HG02798 (cell line): ENCODE measurements around the gene XRCC6.
"Not testable (repeated sequence)": the region's sequence is repeated elsewhere in the genome, so short reads cannot be mapped to it uniquely, and the experiment has no call there.

ENCODE experiments used
- ATAC-seq: cut with Tn5 transposase; IDR thresholded peaks from one replicate; pipeline ENCODE4 v1.9.1; 2021; ENCODE audit warnings: mild to moderate bottlenecking; ENCODE audit not compliant: unreplicated experiment, poor library complexity

The XRCC6 gene

DNA sequence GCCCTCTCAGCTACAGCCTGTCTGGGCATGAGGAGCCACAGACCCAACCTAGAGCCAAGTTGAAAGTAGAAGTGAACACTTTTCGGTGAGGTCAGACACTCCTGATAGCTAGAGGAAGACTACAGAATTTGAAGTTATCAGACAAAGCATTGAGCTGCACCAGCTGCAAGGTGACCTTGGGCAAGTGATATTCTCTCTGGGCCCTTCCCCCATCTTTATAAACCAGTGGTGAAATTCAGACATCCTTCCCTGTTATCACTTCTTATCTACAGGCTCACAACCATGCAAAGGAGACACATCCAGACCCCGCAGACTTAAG, 23.5 kb upstream of the XRCC6 start:
- ATAC-seq = no peak

DNA sequence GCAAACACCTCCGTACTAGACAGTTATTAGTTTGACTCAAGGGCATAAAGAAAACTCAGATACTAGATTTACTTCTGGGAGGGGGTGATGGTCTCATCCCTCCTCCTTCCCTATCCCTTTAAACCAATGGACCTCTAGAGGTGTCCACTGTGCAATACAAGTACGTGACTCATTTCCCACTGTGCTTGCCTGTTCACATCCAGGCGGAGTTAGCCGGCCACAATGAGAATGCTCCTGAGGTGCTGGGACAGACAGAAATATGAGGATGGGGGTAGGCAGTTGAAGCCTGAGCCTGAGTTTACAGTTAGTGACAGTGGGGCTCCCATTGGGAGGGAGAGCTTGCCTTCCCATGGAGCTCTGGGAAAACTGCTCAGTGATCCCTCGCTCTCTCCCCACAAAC, 23.0 kb upstream of the XRCC6 start:
- ATAC-seq = no peak

DNA sequence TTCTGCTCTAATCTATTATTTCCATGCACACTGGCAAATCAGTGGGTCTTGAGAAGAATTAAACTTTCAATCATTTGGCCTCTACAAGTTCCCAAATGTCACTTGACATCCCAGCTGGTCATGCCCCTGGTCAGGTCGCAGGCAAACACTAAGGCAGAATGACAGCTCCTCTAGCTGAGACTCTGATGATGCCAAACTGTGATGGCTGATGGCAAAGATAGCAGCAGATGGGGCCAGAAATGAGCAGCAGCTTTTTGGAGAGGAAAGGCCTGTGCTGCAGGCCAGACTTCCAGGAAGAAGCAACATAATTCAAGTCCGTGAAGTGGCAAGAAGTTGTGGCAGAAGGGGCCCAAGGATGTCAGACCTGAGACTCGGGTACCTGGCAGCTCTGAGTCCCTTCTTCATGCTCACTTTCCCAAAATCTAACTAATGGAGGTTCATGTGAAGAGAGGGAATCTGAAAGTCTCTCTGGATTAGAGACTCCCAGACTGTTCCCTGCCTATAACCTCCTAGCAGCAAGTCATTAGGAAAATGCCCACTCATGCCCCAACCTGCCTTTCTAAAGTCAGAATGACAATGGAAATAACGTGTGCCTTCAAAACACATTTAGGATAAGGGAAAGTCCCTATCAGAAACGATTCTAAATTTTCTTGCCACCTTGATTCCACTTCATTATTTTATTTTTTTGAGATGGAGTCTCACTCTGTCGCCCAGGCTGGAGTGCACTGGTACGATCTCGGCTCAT, 22.0 kb upstream of the XRCC6 start:
- ATAC-seq = no peak

DNA sequence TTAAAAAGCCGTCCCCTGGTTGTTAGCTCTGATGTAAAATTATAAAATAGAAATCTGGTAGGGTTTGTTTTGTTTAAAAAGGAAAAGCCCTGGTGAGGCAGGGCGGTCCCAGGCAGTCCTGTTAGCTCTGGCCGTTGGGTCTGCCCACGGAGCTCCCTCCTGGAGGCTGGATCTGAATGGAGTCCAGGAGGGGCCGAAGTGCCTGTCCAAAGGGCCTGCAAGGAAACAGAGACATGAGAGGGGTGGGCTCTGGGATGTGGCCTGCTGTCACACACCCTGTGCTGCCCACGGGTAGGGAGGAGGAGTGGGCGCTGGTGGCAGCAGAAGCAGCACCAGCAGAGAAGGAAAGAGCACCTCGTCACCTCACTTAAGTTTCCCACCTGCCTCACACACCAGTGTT, 20.1 kb upstream of the XRCC6 start:
- no peak for ATAC-seq

DNA sequence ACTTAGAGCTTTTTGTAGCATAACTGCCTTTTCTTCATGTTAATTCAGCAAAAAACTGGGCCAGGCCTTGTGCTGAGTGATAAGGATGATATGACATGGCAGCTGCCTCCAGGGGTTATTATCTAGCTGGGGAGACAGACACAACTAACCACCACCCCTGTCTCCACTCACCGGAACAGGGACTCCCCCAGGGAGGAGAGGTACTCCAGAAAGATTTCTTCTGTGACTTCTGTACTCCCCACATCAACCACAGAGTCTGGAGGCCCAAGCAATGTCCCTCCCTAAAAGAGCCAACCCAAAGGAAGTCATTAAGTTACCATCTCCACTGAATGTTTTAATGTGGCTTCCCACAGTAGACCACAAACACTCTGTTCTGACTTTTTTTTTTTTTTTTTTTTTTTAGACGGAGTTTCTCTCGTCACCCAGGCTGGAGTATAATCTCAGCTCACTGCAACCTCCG, 17.2 kb upstream of the XRCC6 start:
- ATAC-seq = peak; percentile 76

DNA sequence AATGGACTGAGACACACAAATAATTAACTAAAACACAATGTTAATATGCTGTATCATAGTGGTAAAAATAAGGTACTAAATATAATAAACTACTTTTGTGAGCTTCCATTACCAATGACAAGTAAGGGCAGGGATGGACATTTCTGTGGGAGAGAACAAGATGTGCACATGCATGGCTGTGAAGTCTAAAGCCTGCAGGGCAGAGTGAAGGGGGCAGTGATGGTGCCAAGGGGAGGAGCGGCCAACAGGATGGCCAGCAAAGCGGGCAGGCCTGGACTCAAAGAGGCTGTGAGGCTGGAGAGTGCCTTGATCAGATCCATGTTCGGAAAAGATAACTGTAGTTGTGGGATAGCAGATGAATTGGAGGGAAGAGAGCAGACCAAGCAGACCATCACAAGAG, 12.7 kb upstream of the XRCC6 start:
- ATAC-seq = no peak

DNA sequence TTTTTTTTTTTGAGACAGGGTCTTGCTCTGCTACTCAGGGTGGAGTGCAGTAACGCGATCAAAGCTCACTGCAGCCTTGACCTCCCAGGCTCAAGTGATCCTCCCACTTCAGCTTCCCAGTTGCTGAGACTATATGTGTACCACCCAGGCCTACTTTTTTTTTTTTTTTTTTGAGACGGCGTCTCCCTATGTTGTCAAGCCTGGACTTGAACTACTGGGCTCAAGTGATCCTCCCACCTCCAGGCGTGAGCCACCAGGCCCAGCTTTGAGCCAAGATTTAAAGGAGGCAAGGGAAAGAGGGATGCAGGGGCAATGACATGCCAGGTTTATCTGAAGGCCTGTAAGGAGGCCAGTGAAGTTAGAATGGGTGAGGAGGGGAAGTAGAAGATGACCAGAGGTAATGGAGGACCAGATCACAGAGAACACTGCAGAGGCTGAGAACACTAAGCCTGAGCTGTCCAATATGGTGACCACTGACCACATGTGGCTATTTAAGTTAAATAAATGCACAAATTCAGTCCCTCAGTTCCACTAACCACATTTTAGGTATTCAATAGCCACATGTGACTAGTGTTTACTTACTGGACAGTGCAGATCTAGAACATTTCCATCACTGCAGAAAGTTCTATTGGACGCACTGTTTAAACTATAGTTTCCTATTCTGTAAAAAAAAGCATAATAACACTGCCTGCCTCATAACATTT, 8.3 kb upstream of the XRCC6 start:
- no peak for ATAC-seq

DNA sequence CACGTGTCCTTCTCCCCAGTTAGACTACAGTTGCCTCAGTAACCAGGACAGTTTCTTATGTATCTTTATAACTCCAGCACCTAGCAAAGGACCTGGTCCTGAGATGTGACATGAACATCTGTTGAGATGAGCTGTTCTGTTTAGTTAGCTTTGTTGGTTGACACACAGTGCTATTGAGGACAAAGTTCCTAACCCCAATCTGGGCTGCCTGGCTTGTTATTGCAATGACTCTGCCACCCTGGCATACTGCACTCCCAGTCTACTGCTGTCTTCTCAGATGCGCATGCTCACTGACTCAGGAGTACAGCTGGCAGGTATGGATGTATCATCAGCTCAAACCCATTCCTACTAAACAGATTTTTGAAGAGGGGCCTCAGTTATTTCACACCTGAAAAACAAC, 7.6 kb upstream of the XRCC6 start:
- no peak for ATAC-seq

DNA sequence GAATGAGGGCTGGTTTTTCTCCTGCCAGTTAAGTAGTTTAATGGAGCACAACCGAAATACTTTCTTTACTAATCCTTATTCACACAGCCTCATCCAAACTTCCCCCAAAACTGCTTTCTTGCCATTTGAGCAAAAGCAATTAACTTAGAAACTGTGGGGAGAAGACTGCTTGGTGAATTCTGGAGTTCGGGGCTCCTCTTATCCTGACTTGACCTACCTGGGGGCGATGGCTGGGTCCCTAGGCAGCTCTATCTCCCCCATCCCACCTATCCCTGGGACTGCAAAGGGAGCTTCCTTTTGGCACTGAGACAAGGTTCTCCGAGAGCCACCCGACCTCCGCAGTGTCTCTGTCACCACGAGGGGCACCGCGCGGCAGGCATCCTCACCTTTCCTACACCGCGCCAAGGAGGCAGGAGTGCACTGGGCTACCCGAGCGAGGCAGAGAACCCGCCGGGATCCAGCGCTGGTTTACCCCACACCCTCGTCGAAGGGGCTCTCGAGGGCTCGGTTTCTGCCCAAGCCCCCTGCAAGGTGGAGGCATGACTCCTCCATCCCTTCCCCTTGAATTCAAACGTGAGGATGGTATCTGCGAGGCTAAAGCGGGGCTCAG, 1.0 kb upstream of the XRCC6 start:
- ATAC-seq = no peak

DNA sequence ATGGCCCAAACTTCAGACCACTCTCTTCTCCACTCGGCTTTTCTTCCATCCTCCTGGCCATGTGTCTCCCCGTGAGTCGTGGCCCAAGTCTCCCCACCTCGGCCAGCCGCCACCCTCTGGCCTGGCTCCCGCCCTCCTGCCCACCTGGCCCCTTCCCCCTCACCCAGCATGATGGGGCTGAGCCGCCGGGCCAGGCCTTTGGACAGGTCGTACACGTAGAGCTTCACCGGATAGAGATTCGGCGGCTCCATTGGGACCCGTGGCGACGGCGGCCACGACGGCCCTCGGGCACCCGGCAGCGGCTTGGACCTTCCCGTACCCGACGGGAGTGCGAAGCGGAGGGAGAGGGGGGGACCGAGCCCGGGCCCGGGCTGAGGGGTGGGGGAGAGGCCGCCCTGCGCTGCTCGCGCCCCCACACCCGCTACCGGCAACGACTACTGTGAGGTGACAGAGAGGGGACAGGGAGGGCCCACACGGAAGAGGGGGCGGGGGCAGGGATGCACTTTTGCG, 451 bp upstream of the XRCC6 start, which contains the start of gene DESI1:
Gene DESI1 (minus strand): TSS at position 455 of the 510 bp plus-strand sequence. CDS start 204 bp downstream, at position 251.
- ATAC-seq = peak; percentile 25

DNA sequence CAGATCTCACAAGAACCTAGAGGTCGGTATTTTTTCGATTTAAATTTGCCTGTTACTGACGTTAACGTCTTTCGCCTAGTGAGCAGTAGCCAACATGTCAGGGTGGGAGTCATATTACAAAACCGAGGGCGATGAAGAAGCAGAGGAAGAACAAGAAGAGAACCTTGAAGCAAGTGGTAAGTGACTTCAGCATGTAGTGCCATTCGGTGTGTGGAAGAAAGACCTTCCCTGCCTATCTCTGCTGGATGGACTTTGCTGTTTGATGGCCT, 750 bp downstream of the XRCC6 start:
- no peak for ATAC-seq

DNA sequence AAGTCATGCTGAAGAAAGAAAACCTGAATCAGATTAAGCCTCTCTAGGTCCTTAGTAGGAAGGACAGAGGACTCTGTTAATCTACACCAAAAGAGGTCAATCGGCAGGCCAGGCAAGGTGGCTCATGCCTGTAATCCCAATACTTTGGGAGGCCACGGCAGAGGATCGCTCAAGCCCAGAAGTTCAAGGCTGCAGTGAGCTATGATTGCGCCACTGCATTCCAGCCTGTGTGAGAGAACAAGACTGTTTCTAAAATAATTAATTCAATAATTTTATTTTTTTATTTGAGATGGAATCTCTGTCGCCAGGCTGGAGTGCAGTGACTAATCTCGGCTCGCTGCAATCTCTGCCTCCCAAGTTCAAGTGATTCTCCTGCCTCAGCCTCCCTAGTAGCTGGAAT, 4.5 kb downstream of the XRCC6 start:
- ATAC-seq = no peak

DNA sequence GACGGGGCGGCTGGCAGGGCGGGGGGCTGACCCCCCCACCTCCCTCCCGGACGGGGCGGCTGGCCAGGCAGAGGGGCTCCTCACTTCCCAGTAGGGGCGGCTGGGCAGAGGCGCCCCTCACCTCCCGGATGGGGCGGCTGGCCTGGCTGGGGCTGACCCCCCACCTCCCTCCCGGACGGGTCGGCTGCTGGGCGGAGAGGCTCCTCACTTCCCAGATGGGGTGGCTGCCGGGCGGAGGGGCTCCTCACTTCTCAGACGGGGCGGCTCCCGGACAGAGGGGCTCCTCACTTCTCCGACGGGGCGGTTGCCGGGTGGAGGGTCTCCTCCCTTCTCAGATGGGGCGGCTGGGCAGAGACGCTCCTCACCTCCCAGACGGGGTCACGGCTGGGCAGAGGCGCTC, 10.0 kb downstream of the XRCC6 start:
- not testable (repeated sequence) for ATAC-seq

DNA sequence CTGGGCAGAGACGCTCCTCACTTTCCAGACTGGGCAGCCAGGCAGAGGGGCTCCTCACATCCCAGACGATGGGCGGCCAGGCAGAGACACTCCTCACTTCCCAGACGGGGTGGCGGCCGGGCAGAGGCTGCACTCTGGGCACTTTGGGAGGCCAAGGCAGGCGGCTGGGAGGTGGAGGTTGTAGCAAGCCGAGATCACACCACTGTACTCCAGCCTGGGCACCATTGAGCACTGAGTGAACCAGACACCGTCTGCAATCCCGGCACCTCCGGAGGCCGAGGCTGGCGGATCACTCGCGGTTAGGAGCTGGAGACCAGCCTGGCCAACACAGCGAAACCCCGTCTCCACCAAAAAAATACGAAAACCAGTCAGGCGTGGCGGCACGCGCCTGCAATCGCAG, 10.5 kb downstream of the XRCC6 start:
- not testable (repeated sequence) for ATAC-seq

DNA sequence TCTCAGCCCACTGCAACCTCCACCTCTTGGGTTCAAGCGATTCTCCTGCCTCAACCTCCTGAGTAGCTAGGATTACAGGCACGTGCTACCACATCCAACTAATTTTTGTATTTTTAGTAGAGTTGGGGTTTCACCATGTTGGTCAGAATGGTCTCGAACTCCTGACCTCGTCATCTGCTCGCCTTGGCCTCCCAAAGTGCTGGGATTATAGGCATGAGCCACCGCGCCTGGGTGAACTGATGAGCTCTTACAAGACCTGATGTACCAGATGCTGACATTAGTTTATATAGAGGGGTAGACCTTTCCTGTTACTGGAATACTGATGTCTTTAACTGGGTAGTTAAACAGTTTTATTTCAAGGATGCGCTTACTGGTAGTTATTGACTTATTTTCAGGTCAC, 13.5 kb downstream of the XRCC6 start:
- ATAC-seq = not testable (repeated sequence)

DNA sequence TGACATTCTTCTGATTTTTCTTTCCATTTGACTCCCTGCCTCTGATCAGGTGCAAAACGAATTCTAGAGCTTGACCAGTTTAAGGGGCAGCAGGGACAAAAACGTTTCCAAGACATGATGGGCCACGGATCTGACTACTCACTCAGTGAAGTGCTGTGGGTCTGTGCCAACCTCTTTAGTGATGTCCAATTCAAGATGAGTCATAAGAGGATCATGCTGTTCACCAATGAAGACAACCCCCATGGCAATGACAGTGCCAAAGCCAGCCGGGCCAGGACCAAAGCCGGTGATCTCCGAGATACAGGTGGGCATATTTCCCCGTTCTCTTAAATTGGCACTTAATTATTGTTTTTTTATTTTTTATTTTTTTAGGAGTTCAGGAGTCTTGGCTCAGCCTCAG, 15.4 kb downstream of the XRCC6 start:
- ATAC-seq = no peak

DNA sequence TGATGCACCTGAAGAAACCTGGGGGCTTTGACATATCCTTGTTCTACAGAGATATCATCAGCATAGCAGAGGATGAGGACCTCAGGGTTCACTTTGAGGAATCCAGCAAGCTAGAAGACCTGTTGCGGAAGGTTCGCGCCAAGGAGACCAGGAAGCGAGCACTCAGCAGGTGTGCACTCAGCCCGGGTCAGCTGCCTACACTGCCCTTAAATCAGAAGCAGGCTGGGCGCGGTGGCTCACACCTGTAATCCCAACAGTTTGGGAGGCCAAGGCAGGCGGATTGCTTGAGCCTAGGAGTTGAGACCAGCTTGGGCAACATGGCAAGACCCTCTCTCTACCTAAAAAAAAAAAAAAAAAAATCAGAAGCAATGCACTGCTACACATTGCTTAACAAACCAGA, 16.5 kb downstream of the XRCC6 start:
- ATAC-seq = not testable (repeated sequence)

DNA sequence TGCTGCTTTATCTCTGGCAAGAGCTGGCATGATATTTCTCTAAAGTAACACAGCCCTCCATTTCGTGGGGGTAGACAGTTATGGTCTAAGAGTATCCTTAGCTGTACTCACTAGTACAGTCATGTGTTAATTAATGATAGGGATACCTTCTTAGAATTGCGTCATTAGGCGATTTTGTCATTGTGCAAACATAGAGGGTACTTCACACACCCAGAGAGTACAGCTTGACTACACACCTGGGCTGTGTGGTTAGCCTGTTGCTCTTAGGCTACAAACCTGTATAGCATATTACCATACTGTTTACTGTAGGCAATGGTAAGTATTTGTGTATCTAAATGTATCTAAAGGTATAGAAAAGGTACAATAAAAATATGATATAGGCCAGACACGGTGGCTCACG, 17.0 kb downstream of the XRCC6 start:
- no peak for ATAC-seq

DNA sequence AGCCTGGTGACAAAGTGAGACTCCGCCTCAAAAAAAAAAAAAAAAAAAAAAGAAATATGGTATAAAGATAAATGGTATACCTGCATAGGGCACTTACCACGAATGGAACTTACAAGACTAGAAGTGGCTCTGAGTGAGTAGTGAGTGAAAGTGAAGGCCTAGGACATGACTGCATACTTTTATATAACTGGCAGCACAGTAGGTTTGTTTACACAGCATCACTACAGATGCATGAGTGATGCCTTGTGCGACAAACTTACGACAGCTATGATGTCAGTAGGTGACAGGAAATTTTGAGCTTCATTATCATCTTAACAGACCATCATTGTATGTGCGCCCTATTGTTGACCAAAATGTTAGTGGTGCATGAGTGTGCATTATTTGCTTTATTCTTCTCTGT, 17.7 kb downstream of the XRCC6 start:
- ATAC-seq = no peak

DNA sequence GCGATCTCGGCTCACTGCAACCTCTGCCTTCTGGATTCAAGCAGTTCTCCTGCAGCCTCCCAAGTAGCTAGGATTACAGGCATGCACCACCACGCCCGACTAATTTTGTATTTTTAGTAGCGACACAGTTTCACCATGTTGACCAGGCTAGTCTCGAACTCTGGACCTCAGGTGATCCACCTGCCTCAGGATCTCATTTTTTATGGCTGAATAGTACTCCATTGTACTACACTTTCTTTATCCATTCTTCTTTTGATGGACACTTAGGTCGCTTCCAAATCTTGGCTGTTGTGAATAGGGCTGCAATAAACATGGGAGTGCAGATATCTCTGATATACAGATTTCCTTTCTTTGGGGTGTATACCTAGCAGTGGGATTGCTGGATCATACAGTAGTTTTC, 20.8 kb downstream of the XRCC6 start:
- ATAC-seq = no peak

DNA sequence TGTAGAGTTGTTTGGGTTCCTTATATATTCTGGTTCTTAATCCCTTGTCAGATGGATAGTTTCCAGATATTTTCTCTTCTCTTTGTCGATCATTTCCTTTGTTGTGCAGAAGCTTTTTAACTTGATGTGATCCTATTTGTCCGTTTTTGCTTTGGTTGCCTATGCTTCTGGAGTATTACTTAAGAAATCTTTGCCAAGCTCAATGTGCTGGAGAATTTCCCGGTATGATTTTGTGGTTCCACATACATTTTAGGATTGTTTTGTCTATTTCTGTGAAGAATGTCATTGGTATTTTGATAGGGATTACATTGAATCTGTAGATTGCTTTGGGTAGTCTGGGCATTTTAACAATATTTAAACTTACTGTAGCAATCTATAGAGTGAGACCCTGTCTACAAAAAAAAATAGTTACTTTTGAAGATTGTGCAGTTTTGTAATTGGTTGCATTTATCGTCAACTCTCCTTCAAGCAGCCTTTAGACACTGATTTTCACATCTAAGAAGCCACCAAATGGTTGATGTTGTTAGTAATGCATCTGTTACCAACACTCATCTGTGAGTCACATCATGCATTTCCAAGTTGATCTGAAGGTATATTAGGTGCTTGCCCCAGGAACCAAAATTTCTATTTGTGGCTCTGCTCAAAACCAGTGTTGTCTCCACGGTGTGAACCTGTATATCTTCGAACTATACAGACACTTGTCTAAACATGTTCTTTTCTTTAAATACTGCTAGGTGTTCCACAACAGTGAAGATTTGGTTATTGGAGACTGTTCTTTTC, 21.4 kb downstream of the XRCC6 start:
- ATAC-seq = no peak
